HG03159 (cell line): ENCODE results near the gene MS4A18.

Experiments used
- ATAC-seq: cut with Tn5 transposase; IDR thresholded peaks from one replicate; pipeline ENCODE4 v1.9.1; 2021; ENCODE audit warnings: mild to moderate bottlenecking, moderate library complexity; ENCODE audit not compliant: unreplicated experiment

MS4A18 gene

GRCh38 chr11:60785136-60785535 is 60.6 kb downstream of the MS4A18 start, which contains the start of gene MS4A10:
Gene MS4A10, plus strand, starts transcription at chr11:60785333. Its CDS starts 5,003 bp downstream, at chr11:60790336.
- no peak for ATAC-seq

DNA sequence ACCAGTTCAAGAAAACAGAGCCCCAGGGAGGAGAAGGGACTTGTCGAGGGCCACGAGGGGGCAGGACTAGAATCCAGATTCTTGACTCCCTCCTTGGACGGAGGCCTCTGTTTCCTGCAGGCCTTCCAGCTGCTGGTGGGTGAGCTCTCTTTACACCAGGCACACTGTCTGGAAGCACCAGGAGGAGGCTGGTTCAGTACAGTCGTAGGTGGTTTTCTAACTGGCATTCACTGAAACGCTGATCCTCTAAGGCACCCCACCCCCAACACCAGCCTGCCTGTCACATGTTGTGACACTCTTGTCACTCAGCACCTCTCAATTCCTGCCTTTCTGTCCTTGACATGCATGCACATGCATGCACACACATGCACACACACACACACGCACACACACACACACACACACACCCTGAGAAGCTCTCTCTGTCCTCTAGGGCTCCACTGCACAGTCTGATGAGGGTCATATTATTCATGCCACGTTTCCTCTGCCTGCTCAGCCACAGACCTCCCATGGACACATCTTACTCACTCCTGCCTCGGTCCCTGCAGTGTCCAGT is 61.4 kb downstream of the MS4A18 start:
- no peak for ATAC-seq

DNA sequence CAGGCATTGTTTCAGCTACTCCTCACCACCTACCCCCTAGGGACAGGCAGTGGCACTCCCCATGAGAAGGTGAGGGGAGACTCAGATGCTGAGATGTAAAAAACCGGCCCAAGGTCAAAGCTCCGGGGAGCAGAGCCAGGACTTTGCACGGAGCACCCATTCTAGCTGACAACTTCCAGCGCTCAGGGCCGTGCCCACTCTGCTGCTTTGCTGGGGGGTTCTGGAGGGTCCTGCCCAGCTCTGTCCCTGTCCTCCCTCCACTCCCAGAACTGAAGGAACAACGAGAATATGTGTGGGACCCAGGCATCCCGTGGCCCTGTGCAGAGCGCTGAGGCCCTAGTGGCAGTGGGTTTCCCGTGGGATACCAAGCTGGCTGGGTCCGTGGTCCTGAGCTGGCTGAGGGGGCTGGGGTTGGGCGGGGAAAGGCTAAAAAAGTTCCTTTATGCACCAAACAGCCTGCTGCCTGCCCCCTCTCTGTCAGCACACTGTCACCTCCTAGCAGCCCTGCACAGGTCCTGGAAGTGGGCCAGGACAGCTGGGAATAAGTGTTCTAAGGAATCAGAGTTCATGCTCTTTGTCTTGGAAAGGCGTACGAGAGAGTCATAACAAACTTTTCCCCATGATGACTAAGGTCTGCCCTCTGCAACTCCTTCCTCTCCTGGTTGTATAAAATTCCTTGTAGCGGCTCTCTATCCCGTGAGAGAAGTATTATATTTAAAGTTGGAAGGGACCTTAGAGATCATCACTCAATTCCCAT is 62.5 kb downstream of the MS4A18 start:
- no peak for ATAC-seq

DNA sequence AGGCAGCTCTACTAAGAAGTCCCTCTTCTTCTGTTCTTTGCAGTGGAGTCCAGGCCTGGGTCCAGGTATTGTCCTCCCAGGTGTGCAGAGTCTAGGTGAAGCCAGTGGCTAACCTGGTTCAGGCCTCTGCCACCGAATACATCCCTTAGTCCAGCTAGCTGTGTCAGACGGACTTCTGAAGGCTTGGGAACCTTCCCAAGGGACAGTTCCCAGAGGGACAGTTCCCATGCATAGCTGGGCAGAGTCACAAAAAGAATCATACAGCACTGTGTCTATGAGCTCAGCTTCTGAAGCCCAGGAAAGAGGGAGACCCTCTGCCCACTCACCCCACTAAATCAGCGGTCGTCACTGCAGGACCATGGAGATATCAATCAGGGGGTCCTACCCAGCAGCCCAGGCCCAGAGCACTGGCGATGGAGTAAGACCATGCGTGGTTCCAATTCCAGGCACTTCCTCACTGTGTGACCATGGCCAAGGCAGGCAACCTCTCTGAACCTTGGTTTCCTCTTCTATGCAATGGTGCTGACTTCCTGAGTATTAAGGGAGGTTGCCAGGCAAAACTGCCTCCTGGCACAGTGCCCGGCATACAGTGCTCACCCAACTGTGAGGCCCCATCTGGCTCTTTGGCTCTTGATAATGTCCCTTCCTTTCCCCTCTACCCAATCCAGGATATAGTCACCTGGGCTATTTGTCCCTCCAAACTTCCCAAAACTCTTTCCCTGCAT is 64.0 kb downstream of the MS4A18 start:
- no peak for ATAC-seq

- ATAC-seq: no peak
Observed at GRCh38 chr11:60790726-60791125, 66.2 kb downstream of the MS4A18 start.

- ATAC-seq: no peak
Observed at GRCh38 chr11:60791153-60791933, 66.8 kb downstream of the MS4A18 start.

GRCh38 chr11:60792521-60792920 is 68.0 kb downstream of the MS4A18 start:
- ATAC-seq: no peak
